D341Med (cell line): ENCODE results near the gene FYB1.
"Not testable (repeated sequence)": the region's sequence is repeated elsewhere in the genome, so short reads cannot be mapped to it uniquely, and the experiment has no call there.

Experiments
- DNase-seq: peaks from one replicate; pipeline ENCODE4 v3.0.0; 2012; ENCODE audit warnings: low spot score

FYB1 gene, protein sequence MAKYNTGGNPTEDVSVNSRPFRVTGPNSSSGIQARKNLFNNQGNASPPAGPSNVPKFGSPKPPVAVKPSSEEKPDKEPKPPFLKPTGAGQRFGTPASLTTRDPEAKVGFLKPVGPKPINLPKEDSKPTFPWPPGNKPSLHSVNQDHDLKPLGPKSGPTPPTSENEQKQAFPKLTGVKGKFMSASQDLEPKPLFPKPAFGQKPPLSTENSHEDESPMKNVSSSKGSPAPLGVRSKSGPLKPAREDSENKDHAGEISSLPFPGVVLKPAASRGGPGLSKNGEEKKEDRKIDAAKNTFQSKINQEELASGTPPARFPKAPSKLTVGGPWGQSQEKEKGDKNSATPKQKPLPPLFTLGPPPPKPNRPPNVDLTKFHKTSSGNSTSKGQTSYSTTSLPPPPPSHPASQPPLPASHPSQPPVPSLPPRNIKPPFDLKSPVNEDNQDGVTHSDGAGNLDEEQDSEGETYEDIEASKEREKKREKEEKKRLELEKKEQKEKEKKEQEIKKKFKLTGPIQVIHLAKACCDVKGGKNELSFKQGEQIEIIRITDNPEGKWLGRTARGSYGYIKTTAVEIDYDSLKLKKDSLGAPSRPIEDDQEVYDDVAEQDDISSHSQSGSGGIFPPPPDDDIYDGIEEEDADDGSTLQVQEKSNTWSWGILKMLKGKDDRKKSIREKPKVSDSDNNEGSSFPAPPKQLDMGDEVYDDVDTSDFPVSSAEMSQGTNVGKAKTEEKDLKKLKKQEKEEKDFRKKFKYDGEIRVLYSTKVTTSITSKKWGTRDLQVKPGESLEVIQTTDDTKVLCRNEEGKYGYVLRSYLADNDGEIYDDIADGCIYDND

DNA sequence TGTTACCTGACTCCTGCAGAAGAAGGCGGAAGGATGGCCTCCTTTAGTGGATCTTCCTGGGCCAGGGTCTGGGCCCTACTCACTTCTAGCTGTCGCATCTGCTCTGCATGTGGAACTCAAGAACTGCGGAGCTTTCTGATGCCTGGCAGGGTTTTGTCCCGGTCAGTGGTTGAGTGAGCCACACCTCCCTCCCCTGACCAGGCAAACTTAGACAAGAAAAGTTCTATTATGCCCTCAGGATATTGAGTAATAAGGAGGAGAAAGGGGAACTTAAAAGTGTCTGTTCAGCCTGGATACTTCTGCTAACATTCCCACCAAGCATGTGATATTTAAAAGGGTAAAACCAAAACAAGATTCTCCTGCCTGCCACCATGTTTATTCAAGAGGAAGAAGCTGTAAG, at the start of gene FYB1:
Gene FYB1, minus strand, starts transcription at position 127 of the 400 bp plus-strand sequence. CDS start 16,603 bp downstream, outside the sequence.
- no peak for DNase-seq

DNA sequence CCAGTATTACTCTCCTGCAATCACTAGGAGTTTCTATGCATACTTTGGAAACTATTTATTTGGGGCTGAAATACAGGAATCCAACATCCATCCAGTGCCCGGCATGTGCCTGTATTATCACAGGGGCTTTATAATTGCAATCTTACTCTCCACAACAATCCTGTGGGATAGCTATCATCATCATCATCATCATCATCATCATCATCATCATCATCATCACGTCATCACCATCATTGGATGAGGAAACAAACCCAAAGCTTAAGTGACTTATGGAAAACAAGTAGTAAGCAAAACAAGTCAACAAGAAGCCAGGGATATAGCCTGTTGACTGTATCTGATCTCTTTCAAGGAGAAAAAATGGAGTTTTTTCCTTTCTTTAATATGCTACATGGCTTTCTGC, 47.8 kb upstream of the FYB1 start:
- DNase-seq: no peak

DNA sequence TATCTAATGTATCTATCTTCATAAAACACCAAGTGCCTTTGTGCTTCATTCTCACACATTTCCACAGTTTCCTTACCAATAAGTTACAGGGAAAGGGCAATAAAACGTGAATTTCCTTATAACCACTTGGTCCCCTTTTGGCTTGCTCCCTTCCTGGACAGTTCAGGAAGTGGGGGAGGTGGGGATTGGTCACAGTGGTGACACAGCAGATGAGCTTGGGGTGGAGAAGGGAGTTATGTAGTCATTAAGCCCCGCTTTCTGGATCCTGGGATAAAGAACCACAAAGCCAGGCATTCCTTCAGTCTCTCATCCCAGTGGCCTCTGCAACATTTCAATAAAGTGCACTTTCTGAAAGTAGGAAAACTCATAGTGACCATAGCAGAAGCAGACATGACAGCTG, 47.1 kb upstream of the FYB1 start:
- DNase-seq: no peak

DNA sequence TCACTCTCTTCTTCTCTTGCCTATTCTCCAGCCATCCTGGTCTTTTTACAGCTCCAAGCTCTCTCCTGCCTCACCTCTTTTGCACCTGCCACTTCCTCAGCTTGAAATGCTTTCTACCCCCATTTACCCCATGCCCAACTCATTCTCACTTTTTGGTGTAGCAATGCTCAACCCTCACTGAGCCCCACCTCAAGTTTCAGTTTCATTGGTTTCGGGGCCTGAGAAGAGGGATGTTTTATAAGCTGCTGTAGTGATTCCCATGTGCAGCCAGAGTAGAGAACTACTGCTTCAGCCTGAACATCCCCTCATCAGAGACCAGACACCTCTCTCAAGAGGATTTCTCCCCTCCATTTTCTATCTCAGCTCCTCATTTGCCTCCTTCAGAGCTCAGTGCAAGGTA, 45.2 kb upstream of the FYB1 start:
- DNase-seq: no peak

DNA sequence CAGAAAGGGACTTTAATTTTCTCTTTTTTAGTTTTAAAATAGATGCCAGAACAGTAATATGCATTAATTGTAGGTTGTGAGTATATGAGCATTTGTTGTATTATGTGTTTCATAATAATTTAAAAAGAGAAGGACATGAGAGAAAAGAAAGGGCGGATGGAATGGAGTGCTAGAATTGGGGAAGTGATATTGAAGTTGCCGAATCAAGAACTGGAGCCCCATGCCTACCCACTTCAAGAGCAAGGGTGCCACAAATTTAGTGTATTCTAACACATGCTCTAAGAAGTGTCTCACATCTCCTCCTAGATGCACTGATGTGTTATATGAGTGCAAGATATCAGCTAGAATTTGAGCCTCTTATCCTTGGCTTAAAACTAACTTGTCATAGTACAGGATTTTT, 43.6 kb upstream of the FYB1 start:
- no peak for DNase-seq

DNA sequence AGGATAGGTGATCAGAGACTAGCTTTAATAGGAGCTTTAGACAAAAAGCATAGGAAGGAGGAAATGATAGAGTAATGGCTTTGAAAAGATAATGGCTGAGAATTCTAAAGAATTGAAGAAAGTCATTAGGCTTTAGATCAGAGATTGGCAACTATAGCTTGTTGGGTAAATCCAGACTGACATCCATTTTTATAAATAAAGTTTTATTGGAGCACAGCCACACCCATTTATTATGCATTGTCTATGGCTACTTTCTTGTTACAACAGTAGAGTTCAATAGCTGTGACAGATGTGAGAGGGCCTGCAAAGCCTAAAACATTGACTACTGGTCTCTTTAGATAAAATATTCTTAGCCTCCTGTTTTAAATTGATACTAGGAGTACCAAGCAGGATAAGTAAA, 40.7 kb upstream of the FYB1 start:
- DNase-seq: no peak

DNA sequence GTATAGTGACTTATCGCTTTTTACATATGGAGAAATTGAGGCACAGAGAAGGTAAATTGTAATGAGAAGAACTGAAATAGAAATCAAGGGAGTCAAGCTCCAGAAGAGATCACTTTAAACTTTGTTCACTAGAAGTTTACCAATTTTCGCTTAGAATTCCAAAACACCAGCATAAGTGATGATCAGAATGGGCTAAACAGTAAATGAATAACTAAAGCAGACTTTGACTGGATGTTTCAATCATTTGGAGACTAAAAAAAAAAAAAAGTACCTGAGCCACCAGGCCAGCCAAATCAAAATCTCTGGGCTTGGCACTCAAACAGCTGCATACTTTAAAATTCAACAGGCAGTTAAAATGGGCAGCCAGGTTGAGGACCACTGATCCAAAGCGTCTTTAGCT, 38.2 kb upstream of the FYB1 start:
- DNase-seq: no peak

DNA sequence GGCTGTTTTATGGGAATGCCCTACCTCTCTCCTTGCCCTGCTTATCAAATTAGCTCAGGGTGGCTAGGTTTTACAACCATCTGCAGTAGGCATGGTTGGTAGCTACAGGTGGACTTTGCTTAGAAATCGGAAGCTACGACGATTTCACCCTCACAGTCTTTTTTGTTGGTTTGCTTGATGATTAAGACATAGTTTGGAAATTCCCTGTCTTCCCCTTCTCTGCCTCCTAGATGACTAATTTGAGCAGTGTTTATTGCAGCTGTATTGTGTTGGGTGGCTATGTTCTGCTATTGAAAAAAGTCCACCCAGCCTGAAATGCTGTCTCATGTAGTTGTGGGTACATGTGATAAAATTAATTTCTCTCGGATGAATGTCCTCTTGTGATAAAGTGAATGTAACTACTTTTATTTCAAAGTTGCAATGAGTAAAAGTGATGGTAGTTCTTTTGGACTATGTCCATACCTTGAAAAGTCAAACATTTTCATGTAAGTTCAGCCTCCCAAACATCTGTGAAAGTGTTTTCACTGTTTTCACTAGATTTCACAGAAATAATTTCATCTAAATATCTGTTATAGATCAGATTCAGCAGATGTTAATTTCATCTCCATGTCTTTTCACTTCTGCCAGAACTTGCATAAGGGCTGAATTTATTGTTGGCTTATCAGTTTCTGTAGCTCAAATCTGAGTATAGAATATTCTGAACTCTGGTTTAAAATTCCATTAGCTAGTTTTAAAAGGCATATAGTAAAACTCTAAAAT, 37.3 kb upstream of the FYB1 start:
- DNase-seq: no peak

DNA sequence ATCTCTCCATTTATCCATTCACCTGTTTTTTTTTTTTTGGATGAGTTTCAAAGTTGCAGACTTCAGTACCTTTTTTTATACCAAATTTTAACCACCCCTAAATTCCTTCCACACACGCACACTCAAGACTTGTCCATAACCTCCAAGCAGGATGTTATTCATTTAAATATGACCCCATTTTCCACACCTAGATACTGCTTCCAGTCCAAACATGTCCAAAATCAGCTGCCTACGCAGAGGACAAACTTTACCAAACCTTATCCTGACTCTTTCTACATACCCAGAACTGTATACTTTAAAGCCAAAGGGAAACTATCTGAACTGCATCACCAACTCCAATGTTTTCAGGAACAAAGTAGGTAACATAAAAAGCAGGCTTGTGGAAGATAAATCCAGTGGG, 36.0 kb upstream of the FYB1 start:
- DNase-seq: no peak

DNA sequence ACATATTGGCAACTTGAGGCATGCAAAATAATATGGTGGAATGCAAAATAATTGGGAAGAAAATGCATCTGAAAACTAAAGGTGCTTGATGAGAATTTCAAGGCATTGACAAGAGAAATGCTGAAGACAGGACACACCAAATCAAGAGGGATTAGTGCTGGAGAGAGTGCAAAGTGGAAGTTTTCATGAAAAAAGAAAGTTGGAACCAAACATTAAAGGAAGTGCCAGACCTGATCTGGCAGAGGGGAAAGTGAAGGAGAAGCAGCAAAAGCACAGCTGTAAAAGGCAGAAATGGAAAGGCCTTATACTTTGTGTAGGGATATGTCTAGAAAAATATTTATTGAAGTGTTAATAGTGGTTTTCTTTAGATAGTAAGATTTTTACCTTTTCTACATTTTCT, 35.3 kb upstream of the FYB1 start:
- no peak for DNase-seq

DNA sequence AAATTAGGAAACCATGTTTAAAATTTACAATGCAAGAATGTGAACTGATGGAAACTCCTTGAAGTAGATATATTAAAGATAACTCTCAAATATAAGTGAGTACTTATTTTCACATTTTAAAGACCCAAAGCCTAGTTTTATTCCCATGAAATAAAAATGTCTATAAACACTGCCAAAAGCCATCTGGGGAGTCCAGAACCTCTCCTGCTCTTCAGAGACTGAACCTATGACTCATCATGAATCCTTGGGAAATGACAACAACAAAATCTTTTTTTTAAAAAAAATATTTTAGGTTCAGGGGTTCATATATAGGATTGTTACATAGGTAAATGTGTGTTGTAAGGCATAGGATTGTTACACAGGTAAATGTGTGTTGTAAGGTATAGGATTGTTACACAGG, 33.8 kb upstream of the FYB1 start:
- DNase-seq: no peak

DNA sequence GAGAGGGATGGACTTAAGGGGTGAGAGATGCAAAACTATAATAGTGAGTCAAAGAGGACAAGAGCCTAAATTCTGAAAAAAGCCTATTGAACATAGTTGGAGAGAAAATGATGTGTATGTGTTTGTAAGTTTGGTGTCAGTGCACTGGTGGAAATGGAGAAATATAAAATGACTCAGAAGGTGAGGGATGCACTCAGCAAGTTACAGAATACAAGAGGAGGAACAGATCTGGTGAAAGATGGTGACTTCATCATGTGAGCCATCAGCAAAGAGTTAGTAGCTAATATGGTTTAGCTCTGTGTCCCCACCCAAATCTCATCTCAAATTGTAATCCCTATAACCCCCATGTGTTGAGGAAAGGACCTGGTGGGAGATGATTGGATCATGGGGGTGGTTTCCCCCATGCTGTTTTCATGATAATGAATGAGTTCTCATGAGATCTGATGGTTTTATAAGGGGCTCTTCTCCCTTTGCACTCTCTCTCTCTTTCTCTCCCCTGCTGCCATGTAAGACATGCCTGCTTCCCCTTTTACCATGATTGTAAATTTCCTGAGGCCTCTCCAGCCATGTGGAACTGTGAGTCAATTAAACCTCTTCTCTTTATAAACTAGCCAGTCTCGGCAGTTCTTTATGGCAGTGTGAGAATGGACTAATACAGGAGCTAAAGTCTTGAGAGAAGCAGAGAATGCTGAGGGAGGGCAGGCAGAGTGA, 30.4 kb upstream of the FYB1 start:
- no peak for DNase-seq

DNA sequence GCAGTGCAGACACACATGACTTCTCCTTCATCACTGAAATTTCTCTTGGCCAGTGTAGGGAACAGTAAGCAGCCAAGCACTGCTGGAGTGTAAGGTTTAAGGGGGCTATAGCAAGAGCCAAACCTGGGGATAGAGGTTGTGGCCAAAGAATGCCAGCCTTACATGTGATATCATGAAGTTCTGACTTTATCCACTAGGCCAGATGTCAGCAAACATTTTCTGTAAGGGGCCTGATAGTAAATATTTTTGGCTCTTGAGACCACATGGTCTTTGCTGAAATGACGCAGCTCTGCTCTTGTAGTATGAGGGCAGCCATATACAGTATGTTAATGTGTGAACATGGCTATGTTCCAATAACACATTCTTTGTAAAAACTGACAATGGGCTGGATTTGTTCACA, 29.7 kb upstream of the FYB1 start:
- no peak for DNase-seq

DNA sequence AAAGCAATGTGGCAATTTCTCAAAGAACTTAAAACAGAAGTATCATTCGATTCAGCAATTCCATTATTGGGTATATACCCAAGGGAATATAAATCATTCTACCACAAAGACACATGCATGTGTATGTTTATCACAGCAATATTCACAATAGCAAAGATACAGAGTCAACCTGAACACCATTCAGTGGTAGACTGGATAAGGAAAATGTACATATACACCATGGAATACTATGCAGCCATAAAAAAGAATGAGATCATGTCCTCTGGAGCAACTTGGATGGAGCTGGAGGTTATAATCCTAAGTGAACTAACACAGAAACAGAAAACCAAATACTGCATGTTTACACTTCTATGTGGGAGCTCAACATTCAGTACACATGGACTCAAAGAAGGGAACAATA, 21.4 kb upstream of the FYB1 start:
- no peak for DNase-seq

DNA sequence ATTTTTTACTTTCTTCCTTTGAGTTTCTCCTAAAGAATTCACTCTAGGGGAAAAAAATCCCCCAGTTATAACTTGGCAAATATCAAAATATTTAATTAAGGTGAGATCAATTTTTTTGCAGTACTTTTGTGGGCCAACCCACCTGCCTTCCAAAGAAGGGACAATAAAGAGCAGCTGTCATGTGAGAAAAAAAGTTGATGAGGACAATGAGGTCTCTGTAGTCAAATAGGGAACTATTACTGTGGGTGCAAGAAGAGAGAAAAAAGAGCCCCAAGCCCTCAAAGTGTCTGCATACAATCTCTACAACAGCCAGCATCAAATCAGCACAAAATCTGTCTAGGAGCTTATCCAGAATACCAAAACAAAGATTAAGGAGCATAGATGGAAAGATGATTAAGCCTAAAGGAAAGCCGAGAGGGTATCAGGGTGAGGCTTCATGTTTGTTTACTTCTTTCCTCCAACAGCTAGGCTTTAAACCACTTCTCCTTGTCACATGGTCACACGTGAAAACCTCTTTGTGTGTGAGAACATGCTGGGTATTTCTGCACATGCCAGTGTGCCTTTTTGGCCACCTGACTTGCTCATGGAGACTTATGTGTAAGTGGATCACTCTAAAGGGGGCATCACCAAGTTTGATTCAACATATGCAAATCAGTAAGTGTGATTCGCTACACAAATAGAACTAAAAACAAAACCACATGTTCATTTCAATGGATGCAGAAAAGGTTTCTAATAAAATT, 19.2 kb upstream of the FYB1 start:
- DNase-seq: no peak

DNA sequence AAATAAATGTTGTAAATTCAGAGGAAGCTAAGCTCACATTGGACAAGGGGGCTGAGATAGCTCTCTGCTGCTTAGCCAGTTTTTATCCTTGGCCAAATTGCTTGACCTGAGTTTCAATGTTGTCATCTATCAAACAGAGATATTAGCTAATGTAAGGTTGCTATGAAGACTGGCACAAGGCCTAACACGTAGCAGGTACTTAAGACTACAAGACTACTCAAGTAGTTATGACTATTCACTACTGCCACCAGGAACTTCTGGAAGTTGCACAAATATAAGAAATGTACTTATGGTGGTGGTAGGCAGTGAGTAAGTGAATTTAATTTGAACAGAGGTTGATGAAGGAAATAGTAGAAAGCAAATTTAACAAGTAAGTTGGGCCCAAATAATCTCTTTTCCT, 17.4 kb upstream of the FYB1 start:
- DNase-seq: no peak

DNA sequence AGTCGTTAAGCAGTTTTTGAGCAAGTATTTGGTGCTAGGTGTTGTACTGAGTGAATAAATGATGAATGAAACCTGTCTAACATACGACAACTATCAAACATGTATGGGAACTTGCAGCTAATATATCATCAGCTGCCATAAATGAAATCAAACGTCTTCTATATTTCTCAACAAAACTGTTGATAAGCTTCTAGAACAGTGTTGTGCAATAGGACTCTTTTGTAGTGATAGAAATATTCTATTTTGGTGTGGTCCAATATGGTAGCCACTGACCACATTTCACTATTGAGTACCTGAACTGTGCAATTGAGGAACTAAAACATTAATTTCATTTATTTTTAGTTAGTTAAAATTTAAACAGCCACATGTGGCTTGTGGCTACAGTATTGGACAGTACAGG, 16.3 kb upstream of the FYB1 start:
- no peak for DNase-seq

DNA sequence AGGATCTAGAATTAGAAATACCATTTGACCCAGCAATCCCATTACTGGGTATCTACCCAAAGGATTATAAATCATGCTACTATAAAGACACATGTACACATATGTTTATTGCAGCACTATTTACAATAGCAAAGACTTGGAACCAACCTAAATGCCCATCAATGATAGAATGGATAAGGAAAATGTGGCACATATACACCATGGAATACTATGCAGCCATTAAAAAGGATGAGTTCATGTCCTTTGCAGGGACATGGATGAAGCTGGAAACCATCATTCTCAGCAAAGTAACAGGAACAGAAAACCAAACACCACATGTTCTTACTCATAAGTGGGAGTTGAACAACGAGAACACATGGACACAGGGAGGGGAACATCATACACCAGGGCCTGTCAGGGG, 15.1 kb upstream of the FYB1 start:
- DNase-seq: not testable (repeated sequence)

DNA sequence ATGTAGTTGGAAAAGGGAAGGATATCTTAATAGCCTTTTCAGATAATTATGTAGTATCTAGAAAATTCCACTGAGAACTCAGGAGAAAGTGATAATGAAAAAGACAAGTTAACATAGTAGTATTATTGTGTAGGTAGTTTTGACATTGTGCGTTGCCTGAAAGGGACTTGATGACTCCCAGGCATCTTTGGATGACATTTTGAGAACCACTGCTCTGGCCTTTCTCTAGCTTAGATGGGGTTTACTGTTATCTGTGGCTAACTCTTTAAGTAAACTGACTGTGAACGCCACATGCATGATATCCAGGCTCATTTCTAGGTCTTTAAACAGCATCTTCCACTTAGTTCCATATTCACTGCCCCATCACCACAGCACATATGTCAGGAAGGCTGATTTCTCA, 14.4 kb upstream of the FYB1 start:
- no peak for DNase-seq

DNA sequence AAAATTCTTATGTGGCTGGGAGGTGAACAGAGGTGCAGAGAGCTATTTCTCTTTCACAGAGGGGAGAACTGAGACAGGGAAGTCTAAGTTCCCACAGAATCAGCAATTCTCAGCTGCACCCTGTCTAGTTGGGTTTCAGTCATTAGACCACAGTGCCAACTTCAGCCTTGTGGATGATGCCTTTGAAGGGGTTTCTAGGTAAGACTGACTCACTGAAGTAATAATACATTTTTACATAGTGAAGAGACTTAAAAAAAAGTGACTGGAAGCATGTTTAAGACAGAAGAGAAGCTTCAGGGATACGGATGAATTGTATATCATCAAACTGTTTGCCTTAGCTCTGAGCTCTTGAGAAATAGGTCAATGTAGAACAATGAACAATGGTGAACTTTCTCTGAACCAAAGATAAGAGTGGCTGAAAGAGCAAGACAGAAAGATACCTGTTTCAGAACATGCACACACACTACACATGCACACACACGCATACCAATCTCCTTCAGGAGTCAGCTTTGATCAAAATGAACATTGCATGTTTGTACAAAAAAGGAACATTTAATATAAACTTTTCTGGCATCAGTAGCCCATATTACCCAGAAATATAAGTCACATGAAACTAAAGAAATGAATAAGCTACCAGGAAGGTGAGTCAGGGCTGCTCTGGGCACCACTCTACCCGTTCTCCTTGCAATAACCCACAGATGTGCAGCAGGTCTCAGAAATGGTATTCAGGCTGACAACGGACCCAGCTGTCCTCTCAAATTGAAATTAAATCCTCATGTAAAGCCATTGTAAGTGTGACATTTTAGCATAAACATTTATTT, 12.6 kb upstream of the FYB1 start:
- no peak for DNase-seq

DNA sequence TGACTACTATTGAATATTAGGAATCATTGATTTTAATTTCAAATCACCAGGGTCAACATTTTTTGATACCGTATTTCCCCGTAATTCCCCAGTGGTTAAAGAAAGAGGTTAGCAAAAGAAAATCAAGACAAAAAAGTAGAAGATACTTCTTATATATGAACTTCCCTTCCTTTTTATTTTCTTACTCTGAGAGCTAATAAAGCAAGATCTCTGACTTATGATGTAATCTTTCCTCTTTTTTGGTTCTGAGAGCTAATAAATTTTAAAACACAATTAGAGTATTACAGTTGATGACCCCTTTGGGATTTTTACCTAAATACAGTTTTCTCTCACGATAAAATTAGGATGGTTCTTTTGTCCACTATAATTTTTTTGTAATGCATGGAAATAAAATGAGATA, 9.2 kb upstream of the FYB1 start:
- DNase-seq: no peak
